Cardiac muscle cell (in vitro differentiated cells and primary cell): Measurements from ENCODE around the gene NXPH4. TPM values are rescaled to one million over a fixed set of nuclear protein-coding genes. Genes with fewer than 3 reads are reported as not detected.
A peak's percentile ranks its signal among the peaks of the same experiment; 100 is the strongest.

ENCODE experiments used
- DNase-seq, 2 donors: peaks; one replicate each; pipeline versions ENCODE4 v3.0.0 to v3.0.0-alpha.2; 2010 to 2017; ENCODE audit warnings: low read depth in 1 of 2, low spot score in 1 of 2
- H3K27ac ChIP-seq: fragments of 200-600 bp; sonication (generic); 2 replicates; pipeline ENCODE4 v1.5.1; 2016
- H3K27me3 ChIP-seq: fragments of 200-600 bp; sonication (generic); 2 replicates; pipeline ENCODE4 v1.6.0; 2016; ENCODE audit warnings: control low read depth
- H3K36me3 ChIP-seq: fragments of 200-600 bp; sonication (generic); 2 replicates; pipeline ENCODE4 v1.5.1; 2016; ENCODE audit warnings: control low read depth
- H3K4me1 ChIP-seq: fragments of 200-600 bp; sonication (generic); 2 replicates; pipeline ENCODE4 v1.8.1; 2017; ENCODE audit warnings: low read depth, mild to moderate bottlenecking, mixed run types
- H3K4me3 ChIP-seq: fragments of 200-600 bp; sonication (generic); 2 replicates; pipeline ENCODE4 v1.5.1; 2016; ENCODE audit warnings: mild to moderate bottlenecking
- H3K9me3 ChIP-seq: fragments of 200-600 bp; sonication (generic); 2 replicates; pipeline ENCODE4 v1.5.1; 2017; ENCODE audit warnings: low read depth, mild to moderate bottlenecking, control low read depth
- polyA plus RNA-seq: library from polyadenylated mRNA; unstranded; fragments of >200 nt; fragmentation: Nextera tagmentation; extraction: Ambion mirVana; gene quantifications from 2 replicates; pipeline ENCODE4 v1.2.1, GENCODE V29; 2016
- total RNA-seq: library from RNA; depleted of rRNA; stranded (reverse); fragments of >200 nt; gene quantifications from 2 replicates; pipeline ENCODE4 v1.2.3, GENCODE V29; 2016
- TF ChIP-seq, protein P1 (sequence below): IDR thresholded peaks from 2 replicates; pipeline ENCODE4 v1.5.1; 2012; ENCODE audit warnings: low read depth, mild to moderate bottlenecking, low read length

The NXPH4 gene
- 0.80 and 1.1 TPM in 2 replicates for total RNA-seq
- polyA plus RNA-seq = 0.27 and 0.61 TPM in 2 replicates

DNA sequence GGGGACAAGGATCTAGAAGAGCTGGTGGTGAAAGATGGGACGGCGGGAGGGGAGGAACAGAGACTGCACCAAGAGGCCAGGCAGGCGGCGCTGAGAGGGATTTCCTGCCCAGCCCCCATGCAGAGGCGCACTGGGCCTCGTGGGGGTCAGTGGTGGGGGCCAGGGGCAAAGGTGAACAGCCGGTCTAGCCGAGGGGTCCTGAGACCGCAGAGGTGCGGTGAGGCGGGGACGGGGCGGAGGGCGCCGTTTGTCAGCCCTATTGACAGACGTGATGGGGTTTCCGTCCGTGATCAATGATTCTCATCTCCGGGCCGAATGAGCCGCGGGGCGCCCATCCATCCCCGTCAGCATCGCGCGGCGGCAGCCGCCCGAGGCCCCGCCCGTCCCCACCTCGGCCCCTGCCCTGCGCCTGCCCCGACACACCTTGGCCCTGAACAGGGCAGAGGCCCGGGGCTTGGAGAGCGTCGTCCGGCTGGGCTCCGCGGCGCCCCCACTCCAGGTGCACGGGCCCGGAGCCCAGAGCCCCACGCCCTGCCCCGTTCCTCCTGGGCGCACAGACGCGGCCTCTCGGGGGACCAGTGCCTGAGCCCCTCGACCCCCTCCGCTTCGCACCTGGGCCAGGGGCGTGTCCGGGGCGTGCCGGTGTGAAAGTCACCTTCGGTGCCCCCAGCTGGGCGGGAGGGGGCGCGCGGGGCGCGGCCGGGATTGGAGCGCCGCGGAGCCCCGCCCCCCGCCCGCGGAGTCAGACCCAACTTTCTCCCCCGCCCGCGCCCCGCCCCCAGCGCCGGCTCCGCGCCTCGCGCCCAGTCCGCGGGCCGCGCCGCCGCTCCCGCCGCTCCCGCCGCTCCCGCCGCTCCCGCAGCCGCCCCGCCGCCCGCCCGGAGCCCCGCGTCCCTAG, at the start of gene NXPH4:
Gene NXPH4 (plus strand): TSS at position 781 of the 898 bp plus-strand sequence. CDS start 176 bp downstream, outside the sequence.
- H3K9me3 ChIP-seq = no peaks in the 10 kb centered on the region
- TF ChIP-seq, protein P1, sequence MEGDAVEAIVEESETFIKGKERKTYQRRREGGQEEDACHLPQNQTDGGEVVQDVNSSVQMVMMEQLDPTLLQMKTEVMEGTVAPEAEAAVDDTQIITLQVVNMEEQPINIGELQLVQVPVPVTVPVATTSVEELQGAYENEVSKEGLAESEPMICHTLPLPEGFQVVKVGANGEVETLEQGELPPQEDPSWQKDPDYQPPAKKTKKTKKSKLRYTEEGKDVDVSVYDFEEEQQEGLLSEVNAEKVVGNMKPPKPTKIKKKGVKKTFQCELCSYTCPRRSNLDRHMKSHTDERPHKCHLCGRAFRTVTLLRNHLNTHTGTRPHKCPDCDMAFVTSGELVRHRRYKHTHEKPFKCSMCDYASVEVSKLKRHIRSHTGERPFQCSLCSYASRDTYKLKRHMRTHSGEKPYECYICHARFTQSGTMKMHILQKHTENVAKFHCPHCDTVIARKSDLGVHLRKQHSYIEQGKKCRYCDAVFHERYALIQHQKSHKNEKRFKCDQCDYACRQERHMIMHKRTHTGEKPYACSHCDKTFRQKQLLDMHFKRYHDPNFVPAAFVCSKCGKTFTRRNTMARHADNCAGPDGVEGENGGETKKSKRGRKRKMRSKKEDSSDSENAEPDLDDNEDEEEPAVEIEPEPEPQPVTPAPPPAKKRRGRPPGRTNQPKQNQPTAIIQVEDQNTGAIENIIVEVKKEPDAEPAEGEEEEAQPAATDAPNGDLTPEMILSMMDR = no peak
- no peaks in the 10 kb centered on the region for H3K4me1 ChIP-seq
- H3K4me3 ChIP-seq = peak within 1 kb of the TSS; percentile 31
- H3K27me3 ChIP-seq = peaks cover 77% of the 10 kb centered on the region
- peak in 1 of 2 donors; percentile 45 for DNase-seq
- no peak within 1 kb of the TSS for H3K27ac ChIP-seq
- no peaks in the 10 kb centered on the region for H3K36me3 ChIP-seq

DNA sequence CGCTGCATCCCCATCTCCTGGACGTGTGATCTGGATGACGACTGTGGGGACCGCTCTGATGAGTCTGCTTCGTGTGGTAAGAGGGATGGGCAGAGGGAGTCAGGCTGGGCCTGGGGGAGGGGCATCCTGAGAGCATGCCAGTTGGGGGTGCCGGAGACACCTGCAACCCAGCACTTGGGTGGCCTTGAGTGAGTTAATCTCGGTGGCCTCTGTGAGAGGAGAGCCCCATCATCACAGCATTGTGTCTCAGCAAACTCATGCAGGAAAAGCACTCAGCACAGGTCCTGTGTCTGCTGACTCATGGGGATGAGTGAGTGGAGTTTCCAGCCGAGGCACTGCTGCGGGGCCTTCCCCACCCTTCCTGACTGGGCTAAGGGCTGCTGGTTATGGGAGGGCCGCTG, 49.6 kb upstream of the NXPH4 start:
- TF ChIP-seq, protein P1 = no peak
- Histone ChIP-seq H3K36me3 (peaks cover 46% of the 10 kb centered on the region), H3K27ac (no peak overlapping the region), H3K4me3 (no peak overlapping the region), H3K4me1 (no peaks in the 10 kb centered on the region), H3K9me3 (no peaks in the 10 kb centered on the region), H3K27me3 (no peaks in the 10 kb centered on the region)
- DNase-seq = no peak

GRCh38 chr12:57168058-57168457, 48.5 kb upstream of the NXPH4 start:
- no peaks in the 10 kb centered on the region for H3K4me1 ChIP-seq
- peaks cover 43% of the 10 kb centered on the region for H3K36me3 ChIP-seq
- TF ChIP-seq, protein P1 = no peak
- H3K27ac ChIP-seq = no peak overlapping the region
- no peaks in the 10 kb centered on the region for H3K27me3 ChIP-seq
- no peaks in the 10 kb centered on the region for H3K9me3 ChIP-seq
- no peak overlapping the region for H3K4me3 ChIP-seq
- no peak for DNase-seq

DNA sequence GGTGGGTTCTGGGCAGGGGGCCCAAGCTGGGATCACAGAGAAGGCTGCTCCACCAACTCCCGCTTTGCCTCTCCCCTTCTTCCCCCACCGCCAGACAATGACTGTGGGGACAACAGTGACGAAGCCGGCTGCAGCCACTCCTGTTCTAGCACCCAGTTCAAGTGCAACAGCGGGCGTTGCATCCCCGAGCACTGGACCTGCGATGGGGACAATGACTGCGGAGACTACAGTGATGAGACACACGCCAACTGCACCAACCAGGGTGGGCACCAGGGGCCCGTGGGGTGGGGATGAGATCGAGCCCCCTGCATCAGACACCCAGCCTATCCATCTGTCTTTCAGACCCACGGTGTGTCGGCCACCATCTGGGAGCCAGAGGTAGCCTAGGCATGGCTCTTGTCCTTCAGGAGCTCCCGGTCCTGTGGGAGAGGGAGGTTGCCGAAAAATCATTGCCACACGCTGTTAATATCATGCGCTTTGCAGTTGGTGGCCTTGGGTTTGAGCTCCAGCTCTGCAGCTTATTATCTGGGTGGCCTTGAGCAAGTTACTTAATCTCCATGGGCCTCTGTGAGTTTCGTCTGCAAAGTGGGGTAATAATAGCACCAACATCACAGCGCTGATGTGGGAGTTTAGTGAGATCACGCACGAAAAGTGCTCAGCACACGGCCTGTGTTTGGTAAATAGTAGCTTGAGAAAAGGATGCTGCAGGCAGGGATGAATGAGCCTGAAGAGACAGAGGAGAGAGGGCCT, 47.4 kb upstream of the NXPH4 start:
- H3K27me3 ChIP-seq = no peaks in the 10 kb centered on the region
- DNase-seq = no peak
- H3K27ac ChIP-seq = no peak overlapping the region
- no peak overlapping the region for H3K4me3 ChIP-seq
- no peaks in the 10 kb centered on the region for H3K9me3 ChIP-seq
- H3K36me3 ChIP-seq = peaks cover 45% of the 10 kb centered on the region
- no peaks in the 10 kb centered on the region for H3K4me1 ChIP-seq
- TF ChIP-seq, protein P1 = no peak

DNA sequence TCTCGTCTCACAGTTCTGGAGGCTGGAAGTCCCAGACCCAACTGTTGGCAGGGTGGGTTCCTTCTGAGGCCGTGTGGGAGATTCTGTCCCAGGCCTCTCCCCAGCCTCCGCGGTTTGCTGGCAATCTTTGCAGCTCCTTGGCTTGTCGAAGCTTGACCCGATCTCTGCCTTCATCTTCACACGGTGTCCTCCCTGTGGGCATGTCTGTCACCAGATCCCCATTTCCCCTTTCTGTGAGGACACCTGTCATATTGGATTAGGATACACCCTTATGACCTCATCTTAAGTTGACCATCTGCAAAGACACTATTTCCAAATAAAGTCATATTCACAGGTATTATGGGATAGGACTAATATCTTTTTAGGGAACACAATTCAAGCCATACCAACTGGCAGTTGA, 46.6 kb upstream of the NXPH4 start:
- Histone ChIP-seq H3K4me1 (no peaks in the 10 kb centered on the region), H3K36me3 (peaks cover 40% of the 10 kb centered on the region), H3K27ac (no peak overlapping the region), H3K9me3 (no peaks in the 10 kb centered on the region), H3K4me3 (no peak overlapping the region), H3K27me3 (no peaks in the 10 kb centered on the region)
- no peak for DNase-seq
- TF ChIP-seq, protein P1 = no peak
